HG03066 (cell line): ENCODE data around the gene NCKAP5.
"Not testable (repeated sequence)": the region's sequence is repeated elsewhere in the genome, so short reads cannot be mapped to it uniquely, and the experiment has no call there.

Experiments used
- ATAC-seq: cut with Tn5 transposase; IDR thresholded peaks from one replicate; pipeline ENCODE4 v1.9.1; 2021; ENCODE audit warnings: low read depth; ENCODE audit not compliant: unreplicated experiment

Gene NCKAP5

GRCh38 chr2:132716954-132717353 lies 851.3 kb downstream of the NCKAP5 start:
- no peak for ATAC-seq

- no peak for ATAC-seq
Observed at GRCh38 chr2:132715386-132716351, 852.6 kb downstream of the NCKAP5 start.

- no peak for ATAC-seq
Observed at GRCh38 chr2:132703396-132703795, 864.9 kb downstream of the NCKAP5 start.

- ATAC-seq = no peak
Observed at GRCh38 chr2:132701810-132702209, 866.5 kb downstream of the NCKAP5 start.

GRCh38 chr2:132699802-132700201 lies 868.5 kb downstream of the NCKAP5 start:
- not testable (repeated sequence) for ATAC-seq

GRCh38 chr2:132698347-132698746 lies 869.9 kb downstream of the NCKAP5 start:
- ATAC-seq = not testable (repeated sequence)

- no peak for ATAC-seq
Observed at GRCh38 chr2:132697556-132698205, 870.6 kb downstream of the NCKAP5 start.

GRCh38 chr2:132692816-132693215 lies 875.4 kb downstream of the NCKAP5 start:
- no peak for ATAC-seq

- no peak for ATAC-seq
Observed at GRCh38 chr2:132691556-132691955, 876.7 kb downstream of the NCKAP5 start.

GRCh38 chr2:132690664-132691303 lies 877.5 kb downstream of the NCKAP5 start:
- ATAC-seq = no peak

- ATAC-seq = no peak
Observed at GRCh38 chr2:132681766-132682165, 886.5 kb downstream of the NCKAP5 start.

GRCh38 chr2:132680544-132680943 lies 887.7 kb downstream of the NCKAP5 start:
- no peak for ATAC-seq

GRCh38 chr2:132678483-132678882 lies 889.8 kb downstream of the NCKAP5 start:
- no peak for ATAC-seq

GRCh38 chr2:132677661-132678060 lies 890.6 kb downstream of the NCKAP5 start:
- ATAC-seq = no peak

GRCh38 chr2:132676999-132677398 lies 891.3 kb downstream of the NCKAP5 start:
- no peak for ATAC-seq

- no peak for ATAC-seq
Observed at GRCh38 chr2:132671151-132671835, 897.0 kb downstream of the NCKAP5 start.

- ATAC-seq = no peak
Observed at GRCh38 chr2:132670496-132671150, 897.6 kb downstream of the NCKAP5 start.

GRCh38 chr2:132669908-132670495 lies 898.3 kb downstream of the NCKAP5 start, which contains the start of gene LYPD1:
LYPD1 (minus strand) TSS chr2:132670205; CDS start chr2:132669932, 273 bp downstream.
- no peak for ATAC-seq
